Measurements from ENCODE around the gene GSX1.
"Not testable (repeated sequence)": the region's sequence is repeated elsewhere in the genome, so short reads cannot be mapped to it uniquely, and the experiment has no call there.

GSX1 gene

DNA sequence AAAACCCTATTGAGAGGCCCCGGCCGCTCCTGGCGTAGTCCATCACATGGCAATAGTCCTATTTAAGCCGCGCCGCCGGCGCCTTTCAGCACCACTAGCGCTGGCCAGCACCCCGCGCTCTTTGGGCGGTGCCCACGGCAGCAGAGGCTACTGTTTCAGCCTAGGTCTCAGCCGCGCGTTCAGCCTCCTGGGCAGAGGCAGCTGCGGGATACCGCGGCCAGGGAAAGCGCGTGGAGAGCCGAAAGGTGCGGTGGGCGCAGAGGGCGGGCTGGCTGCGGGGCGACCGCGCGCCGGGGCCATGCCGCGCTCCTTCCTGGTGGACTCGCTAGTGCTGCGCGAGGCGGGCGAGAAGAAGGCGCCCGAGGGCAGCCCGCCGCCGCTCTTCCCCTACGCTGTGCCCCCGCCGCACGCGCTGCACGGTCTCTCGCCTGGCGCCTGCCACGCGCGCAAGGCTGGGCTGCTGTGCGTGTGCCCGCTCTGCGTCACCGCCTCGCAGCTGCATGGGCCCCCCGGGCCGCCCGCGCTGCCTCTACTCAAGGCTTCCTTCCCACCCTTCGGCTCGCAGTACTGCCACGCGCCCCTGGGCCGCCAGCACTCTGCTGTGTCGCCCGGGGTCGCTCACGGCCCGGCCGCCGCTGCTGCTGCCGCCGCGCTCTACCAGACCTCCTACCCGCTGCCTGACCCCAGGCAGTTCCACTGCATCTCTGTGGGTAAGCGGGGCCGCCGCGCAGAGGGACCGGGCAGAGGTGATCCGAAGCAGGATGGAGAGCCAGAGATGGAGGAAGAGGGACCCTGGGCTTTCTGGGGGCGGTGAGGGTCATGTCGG, at the start of gene GSX1:
GSX1 (plus strand) TSS at position 91 of the 826 bp plus-strand sequence; CDS start at position 299, 208 bp downstream.
- DNase-seq, result peak; percentile 61

DNA sequence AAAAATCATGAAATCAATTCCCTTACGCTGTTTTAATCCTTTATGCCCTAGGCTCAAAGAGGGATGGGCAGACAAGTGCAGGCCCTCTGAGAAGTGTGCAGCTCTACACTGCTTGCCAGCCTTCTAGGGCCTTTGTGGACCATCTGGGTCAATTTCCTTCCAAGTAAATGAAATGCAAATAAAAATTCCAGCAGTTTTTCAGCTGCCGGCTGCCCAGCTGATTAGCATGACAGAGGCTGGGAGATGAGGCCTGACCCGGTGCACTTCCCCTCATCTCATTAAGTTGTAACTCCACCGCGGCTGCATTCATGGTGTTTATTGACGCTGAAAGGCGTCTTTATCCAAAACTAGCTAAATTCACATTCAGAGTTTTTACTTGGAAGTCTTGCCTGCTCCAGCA, 47.5 kb upstream of the GSX1 start:
- DNase-seq, result no peak

DNA sequence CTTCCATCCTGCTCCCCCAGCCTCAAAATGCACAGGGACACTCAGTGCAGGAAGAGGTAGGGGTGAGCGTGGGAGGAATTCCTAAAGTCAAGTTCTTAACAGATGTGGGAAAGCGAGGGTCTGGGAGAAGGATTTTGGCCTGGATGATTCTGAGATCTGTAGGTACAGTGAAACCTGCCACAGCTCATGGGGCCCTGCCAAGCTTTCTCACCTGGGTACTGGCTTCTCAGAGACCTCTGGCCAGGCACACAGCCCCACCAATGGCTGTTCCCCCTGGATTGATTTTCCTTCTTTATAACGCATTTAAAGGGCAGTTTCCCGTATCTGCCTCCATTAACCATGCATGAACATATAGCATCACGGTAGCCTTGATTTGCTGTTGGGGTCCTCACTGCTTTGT, 47.0 kb upstream of the GSX1 start:
- DNase-seq, result no peak

DNA sequence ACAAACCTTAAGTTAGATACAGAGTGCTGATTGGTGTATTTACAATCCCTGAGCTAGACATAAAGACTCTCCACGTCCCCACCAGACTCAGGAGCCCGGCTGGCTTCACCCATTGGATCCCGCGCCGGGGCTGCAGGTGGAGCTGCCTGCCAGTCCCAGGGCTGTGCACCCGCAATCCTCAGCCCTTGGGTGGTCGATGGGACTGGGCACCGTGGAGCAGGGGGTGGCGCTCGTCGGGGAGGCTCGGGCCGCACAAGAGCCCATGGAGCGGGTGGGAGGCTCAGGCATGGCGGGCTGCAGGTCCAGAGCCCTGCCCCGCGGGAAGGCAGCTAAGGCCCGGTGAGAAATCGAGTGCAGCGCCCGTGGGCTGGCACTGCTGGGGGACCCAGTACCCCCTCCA, 44.1 kb upstream of the GSX1 start:
- DNase-seq, result not testable (repeated sequence)

DNA sequence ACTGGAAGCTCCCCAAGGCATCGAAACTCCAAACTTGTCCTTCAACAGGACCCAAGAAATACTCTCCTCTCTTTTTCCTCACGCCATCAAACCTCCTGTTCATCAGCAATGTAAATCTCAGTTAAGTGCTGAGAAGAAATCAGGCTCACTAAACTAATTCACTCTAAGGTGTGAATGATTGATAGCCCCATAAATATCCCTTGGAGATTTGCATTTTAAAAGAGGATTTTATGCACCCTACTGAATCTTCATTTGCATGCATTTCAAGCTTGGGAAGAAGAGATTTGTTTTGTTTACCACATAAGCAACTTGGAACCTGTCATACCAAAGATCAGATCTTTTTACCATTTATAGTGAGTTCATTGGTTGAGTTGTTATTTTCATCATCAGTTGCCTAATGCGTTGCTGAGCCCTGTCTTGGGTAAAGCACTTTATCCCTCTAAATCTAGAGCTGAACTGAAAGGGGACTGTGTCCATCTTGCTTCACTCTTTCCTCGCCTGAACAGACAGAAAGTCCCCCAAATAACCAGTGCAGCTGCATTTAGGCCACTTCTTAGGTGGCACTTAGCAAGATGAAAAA, 40.2 kb upstream of the GSX1 start:
- no peak for DNase-seq

DNA sequence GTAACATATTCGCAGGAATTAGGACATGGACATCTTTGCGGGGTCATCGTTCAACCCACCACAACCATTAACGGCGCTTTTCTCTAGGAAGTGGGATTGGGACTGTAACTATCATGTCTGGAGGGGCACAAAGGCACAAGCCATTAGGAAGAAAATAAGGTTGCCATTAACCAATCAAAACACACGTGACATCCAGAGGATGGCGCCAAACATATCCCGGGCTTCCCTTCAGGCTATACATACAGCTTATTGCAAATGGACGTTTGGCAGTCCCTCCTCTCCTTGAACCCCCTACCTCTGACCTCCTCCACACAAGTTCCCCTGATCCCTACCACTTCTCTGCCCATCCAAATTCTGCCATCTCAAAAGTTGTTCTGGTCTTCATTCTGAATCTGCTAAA, 26.6 kb upstream of the GSX1 start:
- DNase-seq, result no peak

DNA sequence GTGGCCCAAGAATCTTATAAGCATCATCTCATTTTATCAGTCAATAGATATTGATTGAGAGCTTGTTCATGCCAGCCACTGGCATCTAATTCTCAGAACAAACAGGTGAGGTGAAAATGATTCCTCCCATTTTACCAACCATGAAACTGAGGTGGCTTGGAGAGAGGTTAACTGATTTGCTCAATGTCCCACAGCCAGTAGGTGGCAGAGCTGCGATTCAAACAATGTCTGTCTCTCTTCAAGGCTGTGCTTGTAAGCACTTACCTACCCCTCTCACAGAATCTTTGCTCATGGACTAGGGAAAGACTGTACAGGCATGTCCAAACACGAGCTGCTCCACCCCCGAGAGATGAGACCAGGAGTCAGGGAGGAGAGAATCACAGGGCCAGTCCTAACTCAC, 21.5 kb upstream of the GSX1 start:
- peak; percentile 6 for DNase-seq

DNA sequence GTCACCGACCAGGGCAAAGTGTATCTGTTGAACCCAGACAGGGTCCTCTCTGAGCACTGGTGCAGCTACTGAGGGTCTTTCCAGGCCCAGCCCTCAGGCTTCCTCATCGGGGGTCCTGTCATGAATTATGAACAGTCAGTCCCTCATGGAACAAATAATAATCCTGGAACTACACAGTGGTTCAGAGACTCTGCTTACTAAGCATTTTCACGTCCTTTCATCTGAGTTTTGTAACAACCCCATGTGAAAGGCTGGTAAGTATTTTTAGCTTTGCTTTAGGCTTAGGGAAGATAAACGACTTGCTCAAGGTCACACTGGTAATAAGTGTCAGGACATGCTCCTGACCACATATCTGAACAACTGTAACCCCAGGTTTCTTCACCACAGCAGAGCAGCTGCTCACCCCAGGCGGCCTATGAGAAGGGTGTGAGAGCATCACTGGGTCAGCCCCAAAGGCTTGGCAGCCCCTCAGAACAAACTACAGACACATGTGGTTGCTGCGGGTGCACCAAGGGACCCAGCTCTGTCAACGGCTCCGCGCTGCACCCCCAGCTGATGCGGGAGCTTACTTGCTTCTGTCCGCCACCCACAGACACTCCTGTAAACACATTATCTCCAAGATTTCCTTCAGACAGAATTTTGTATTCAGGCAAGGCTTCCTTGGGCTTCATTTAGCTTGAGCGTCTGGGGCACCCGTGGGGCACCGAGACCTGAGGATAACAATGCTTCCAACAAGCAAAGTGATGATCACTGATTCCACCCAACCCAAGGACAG, 19.4 kb upstream of the GSX1 start:
- no peak for DNase-seq

DNA sequence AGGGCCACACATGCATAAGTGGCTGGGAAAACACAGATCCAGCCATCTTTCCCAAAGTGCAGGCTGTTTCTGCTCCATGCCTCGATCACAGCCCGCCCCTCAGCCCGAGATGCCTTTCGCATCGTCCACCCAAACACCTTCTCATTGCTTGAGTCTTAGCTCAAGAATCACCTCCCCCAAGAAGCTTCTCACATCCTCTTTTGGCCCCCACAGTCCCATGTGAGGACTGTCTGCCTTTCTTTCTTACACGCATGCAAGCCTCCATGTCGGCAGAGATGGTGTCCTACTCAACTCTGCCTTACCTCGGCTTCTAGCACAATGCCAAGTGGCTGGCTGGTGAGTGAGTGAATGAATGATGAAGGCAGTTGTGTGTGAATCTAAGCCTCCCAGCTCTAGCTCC, 18.1 kb upstream of the GSX1 start:
- DNase-seq, result no peak

DNA sequence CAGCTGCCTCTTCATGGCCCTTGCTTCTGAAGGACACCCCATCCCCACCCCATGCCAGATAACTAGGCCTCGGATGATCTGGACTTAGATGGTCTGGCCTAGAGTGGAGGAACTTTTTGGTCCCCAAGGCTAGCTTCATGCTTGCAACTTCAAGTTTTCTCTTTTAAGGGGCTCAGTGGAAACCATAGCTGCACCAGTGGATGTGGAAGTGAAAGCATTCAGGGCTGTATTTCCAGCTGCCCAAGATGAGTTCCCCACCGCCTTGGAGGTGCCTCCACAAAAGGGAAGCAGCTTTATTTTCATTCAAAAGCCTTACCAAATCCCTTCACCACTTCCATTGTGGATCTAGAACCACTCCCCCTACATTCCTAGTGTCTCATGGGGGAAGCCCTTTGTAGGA, 17.6 kb upstream of the GSX1 start:
- no peak for DNase-seq

DNA sequence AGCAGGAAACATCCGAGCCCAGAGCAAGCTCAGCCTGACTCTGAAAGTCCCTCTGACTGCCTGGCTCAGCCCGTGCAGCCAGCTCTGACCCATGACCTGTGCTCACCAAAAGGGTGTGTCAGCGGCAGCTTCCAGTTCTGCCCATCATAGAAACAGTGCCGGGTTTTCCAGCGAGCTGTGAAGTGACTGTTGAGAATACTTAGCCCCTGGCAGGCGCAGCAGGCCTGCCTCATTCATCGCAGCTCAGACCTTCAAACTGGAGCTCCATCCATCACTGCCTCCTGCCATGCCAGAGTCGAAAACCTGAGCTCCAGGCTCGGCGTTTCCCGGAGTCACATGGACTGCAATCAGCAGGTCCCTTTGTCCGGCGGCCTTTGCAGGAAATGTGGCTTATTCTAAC, 16.3 kb upstream of the GSX1 start:
- DNase-seq, result no peak

DNA sequence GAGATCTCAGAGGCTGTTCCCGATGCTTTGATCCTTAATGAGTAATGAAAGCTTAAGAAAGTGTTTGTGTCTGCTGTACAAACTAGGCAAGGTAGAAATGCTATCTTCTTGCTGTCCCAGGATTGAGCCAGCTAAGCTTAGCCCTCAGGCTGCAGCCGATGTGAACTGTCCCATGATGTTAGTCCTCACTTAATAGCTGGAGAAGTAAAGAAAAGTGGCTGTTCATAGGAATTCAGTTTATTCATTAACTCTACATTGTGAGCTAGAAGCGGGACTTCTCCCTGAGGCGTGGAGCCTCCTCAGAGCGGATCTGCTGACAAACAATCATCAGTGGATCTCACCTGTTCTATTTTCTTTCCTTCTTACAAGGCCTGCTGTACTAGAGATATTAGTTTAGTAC, 10.1 kb upstream of the GSX1 start:
- DNase-seq, result no peak

DNA sequence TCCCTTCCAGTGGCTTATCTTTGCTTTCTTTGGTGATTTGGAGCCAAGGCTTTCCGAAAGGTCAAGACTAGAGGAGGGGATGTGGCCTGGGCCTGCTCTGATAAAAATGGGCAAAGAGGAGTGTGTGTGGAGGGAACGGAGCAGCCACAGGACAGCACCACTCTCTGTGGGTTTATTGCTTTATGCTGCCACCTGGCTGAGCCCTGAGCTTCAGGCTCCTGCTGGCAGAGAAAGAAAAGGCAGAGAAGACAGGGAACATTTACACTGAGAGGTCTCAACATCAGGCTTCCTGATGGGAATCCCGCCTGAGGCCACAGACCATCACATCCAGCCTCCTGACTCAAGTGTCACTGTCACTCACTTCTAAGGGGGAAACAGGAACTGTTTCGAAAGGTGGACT, 9.2 kb upstream of the GSX1 start:
- DNase-seq, result no peak

DNA sequence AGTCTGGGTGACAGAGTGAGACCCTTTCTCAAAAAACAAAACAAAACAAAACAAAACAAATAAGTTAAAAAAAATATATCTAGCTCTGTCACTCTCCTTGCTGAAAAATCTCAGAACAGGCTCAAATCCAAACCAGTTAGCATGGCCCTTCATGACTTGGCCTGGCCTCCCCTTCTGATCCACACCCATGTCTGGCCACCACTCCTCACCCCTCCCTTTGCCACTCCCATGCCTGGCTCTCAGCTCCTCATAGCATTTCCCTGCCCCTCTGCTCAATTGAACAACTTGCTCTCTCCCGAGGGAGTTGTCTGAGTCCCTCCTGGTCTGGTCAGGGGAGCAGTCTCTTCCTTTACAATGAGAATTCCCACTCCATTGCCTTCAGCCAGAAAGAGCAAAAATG, 4.0 kb upstream of the GSX1 start:
- no peak for DNase-seq

DNA sequence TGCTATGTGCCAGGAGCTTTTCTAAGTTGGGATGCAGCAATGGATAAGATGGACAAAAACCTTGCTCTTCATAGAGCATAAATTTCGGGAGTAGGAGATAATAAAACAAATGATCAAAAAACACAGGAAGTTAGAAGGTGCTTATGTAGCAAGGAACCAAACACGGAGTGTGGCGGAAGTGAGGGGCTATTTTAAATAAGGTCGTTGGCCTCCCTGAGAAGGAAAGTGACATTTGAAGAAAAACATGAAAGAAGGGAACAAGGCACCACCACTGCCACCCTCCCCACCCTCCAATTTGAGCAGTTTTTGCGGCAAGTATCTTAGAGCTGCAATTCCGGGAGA, 3.2 kb upstream of the GSX1 start:
- no peak for DNase-seq

DNA sequence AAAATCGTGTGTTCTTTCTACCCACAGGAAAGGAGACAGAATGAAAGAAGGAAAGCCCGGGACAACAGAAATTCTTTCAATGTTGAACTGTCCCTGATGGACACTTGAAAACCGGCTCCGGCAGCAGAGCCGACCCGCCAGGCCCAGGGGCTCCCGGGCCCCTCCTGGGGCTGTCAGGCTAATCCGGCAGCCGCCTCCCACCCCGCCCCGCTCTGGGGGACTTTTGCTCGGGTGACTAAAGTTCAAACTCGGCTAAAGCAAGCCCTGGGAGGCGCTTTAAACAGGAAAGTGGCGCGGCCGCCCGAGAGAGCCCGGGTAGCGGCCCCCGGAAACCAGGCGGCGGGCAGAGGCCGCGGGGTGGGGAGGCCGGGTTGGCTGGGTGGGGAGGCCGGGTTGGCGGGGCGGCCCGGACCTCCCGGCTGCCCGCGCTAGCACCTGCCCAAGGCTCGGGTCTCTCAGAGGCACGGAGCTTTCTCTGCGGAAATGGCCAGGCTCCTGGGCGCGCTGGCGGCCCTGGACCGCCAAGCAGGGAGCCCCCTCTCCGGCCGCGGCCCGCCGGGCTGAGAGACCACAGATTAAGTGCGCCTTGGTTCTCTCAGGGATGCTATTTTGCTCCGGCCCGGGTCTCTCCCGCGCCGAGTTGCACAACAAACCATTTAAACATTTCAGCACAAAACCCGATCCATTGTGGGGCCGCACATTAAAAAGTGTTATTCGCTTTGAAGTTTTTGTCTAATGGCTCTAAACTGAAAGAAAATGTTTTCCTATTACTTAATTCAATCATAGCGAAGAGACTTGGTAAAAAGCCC, 2.6 kb upstream of the GSX1 start:
- DNase-seq, result no peak

DNA sequence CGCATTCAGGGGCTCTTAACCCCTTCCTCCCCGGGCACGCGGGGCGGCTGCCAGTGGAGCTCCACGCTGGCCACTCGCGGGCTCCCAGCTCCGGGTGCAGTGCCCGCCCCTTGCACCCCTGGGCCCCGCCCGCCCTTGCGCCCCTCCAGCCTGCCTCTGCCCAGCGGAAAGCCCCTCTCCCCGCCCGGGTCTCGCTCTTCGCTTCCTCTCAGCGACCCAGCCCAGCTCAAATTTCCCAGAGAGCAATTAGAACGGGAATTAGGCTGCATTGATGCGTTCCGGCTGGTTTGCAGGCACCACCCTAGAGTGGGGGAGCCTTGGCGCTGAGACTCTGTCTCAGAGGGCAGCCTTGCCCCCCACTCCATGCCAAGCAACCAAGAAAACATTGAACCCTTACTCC, 1.8 kb upstream of the GSX1 start:
- DNase-seq, result no peak

DNA sequence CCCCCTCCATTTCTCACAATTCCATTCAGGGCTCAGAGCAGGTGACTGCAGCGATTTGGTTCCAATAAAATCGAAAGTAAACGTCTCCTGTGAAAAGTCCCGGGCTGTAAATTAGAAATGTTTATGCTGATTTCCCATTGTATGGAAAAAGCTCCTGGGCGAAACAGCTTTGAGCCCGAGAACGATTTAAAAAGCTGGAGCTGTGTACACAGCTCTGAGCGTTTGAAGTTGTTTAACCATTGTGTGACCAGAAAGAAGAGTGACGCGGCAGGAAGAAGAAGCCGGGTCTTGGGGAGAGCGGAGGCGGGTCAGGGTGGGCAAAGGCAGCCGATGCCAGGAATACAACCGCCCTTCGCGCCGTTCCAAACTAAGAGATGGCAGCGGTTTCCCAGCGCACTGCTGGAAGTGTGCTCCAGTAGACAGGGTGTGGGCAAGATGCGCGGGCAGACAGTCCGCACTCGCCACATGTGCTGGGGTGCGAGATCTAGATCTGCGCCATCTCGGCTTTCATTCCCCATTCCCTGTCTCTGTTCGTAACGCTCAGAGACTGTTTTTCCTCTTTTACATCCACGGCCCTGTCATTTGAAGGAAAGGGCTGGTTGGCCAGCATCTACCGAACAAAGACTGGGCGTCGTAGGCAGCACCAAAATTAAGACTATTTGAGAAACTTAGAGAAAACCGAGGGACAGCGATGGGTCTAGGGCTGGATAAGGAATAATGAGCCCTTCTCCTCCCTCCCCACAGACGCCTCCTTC, 960 bp upstream of the GSX1 start:
- DNase-seq, result peak; percentile 42

DNA sequence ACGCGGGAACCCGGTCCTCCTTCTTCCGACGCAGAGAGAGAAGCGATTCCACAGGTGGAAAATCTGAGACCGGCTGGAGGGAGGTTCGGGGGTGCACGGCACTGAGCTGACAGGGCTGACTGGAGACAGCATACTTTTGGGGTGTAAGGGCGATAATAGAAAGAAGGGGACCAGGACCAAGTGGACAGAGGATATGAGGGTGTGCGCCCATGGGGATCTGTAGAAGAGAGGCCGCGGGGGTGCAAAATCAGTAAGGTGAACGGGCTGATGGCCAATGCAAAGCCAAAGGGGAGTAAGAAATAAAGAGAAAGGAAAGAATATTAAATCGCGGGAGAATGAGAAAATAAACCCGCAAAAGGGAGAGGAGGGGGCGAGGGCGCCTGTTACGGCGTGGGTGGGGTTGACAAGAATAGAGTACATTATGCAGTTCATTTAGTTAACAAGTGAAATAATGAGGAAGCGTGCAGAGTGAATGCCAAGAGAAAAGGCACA, 336 bp upstream of the GSX1 start:
- no peak for DNase-seq

DNA sequence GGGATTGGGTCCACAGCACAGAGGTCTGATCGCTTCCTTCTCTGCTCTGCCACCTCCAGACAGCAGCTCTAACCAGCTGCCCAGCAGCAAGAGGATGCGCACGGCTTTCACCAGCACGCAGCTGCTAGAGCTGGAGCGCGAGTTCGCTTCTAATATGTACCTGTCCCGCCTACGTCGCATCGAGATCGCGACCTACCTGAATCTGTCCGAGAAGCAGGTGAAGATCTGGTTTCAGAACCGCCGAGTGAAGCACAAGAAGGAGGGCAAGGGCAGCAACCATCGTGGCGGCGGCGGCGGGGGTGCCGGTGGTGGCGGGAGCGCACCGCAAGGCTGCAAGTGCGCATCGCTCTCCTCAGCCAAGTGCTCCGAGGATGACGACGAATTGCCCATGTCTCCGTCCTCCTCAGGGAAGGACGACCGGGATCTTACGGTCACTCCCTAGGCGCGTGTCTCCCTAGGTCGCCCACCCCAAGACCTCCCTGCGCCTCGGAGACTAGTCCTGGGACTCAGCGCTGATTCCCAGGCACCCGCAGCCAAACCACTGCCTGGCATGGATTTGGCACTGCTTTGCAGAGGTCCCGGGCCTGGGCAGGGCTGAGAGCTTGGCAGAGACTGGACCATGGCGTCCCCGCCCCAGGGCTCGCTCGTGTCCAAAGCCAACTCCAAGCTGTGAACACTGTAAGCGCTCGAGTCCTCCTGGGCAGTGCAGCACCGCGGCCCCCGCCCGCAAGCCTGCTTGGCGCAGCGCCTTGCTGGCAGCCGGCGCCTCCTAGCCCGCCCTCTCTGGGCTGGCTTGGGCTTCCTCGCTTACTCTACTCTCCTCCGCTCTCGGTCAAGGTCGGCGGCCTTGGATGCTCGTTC, 1.5 kb downstream of the GSX1 start:
- DNase-seq, result no peak

DNA sequence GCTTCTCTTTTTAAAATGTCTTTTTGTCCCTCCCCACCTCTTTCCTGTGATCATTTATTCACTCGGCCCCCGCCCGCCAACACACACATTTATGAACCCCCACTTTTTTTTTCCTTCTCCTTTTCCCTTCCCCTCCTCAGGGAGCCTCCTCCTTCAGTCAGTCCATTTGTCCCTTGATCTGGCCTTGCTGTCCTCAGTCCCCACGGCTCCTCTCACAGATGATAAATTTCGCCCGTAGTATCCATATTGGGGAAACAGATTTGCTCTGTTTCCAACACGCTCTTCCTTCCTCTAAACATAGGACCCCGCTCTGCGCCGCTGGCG, 2.0 kb downstream of the GSX1 start:
- no peak for DNase-seq
